ENCODE data around the gene PRKCQ. TPM values are rescaled to one million over a fixed set of nuclear protein-coding genes. Genes with fewer than 3 reads are reported as not detected.
"Not testable (repeated sequence)": the region's sequence is repeated elsewhere in the genome, so short reads cannot be mapped to it uniquely, and the experiment has no call there.

Gene PRKCQ
- total RNA-seq, 1 experiment from 2014 or later: 0.10 TPM

DNA sequence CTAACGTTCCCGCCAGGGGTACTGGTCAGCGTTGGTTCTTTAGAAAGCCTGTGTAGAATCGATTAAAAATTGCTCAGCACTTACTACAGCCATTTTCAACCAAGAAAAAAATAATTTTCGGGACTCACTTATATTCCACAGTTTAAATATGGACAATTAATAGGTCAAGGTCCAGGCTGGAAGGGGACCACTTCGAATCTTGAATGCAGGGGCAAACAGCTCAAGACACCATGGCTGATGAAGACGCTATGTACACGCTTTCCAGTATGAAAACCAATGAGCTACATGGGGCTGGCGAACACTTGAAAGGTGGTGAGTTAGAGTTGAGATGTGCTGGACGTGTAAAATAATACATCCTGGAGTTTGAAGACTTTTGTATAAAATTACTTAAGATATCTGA is 87.2 kb downstream of the PRKCQ start:
- no peak for DNase-seq (ENCODE audit: low read depth)

DNA sequence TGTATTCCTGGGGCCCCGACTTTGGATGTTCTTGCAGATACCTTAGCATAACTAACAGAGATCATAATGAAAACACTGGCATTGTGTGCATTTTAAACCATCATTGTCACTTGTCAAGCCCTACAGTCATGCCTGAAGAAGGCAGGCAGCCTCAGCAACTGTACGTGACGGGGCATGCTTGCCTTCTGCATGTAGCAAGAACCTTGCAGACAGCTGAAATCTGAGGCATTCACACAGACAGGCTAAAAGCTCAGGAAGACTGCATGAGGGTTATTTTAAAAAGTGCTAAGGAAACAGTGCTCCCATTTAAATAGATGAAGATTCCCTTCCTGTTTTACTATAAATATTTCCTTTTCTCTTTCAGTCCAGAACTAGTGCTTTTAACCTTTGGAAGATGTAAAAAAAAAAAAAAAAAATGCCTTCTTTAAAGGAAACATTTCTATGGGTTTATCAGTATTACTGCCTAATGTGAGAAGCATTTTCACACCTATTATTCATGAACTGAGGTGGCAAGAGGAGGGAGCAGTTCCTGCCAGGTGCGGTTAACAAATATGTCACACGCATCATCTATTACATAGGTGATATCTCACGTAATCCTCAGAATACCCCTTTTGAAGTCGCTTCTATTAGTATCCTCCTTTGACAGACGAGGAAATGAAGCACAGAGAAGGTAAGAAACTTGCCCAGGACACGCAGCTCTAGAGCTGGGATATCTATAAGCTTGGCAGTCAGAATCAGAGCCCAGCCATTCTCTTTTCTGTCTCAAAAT is 88.1 kb downstream of the PRKCQ start:
- no peak for DNase-seq (ENCODE audit: low read depth)

DNA sequence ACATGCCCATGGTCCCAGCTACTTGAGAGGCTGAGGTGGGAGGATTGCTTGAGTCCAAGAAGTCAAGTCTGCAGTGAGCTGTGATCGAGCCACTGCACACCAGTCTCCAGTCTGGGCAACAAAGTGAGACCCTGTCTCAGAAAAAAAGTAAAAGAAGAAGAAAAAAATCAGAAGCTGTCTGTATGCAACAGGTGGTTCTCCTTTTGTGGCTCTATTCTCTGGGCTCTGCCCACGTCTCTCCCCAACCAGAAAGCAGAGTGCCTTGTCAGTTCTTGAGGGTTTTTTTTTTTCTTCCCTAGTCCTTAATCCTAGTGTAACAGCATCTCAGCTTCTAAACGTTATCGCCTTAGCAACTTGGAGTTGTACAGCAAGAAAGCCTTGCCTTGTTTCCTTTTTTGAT is 89.5 kb downstream of the PRKCQ start:
- no peak for DNase-seq (ENCODE audit: low read depth)

DNA sequence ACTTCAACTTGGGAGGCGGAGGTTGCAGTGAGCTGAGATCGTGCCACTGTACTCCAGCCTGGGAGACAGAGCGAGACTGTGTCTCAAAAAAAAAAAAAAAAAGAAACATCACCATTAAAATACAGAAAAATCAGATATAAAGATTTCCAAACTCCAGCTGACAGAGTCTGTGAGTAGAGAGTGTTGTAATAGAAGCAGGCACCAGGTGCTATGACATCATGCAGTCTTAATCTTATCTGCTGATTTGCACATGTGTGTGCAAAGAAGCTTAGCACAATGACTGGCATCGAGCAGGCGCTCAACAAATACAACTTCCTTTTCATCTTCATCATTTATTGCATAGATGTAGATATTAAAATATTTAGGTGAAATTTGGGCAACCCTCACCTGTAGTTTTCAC is 92.2 kb downstream of the PRKCQ start:
- DNase-seq (ENCODE audit: low read depth): no peak

DNA sequence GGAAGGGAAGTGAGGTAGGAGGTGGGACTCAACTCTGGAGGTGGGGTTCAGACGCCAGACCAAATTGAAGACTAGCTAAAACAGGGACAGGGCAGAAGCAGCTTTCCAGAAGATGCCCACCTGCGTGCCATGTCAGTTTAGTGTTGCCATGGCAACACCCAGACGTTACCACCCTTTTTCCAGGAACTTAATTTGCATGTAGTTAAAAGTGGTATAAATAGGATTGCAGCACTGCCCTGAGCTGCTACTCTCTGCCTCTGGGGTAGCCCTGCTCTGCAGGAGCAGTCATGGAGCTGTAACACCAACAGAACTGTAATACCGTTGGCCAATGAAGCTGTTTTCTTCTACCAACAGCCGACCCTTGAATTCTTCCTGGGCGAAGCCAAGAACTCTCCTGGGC is 93.8 kb downstream of the PRKCQ start:
- DNase-seq (ENCODE audit: low read depth): no peak

DNA sequence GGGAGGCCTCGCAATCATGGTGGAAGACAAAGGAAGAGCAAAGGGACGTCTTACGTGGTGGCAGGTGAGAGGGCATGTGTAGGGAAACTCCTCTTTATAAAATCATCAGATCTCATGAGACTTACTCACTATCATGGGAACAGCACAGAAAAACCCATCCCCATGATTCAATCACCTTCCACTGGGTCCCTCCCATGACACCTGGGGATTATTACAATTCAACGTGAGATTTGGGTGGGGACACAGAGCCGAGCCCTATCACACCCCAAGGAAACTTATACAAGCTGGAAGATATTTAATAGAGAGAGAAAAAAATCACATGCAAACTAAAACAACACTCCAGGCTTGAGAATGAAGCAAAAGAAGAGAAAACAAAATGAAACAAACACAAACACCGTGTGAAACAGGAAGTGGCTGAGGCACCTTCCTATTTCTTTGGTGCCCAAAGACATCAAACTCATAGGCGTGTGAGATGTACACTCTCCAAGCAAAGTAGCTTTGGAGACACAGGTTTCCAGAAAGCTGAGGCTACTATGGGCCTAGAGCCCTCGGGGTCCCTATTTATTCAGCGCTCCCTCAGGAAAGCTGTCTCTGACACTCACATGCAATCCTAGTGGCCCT is 97.2 kb downstream of the PRKCQ start:
- DNase-seq (ENCODE audit: low read depth): no peak

DNA sequence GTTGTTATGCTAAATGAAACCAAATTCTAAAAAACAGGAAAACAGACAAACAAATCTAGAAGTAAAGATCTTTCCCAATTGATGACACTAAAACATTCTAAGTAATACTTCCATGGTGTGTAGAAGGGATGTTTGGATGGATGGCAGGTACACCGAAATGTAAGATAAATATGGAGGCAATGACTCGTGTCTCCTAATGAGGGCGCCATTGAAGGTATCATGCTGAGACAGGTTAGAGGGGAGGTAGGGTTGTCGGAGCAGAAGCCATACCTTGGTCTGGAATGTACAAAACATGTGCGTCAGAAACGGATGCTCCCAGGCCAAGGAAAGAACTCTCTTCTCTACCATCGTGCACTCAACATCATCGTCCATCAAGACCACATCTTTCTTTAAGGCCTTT is 101.4 kb downstream of the PRKCQ start:
- no peak for DNase-seq (ENCODE audit: low read depth)

DNA sequence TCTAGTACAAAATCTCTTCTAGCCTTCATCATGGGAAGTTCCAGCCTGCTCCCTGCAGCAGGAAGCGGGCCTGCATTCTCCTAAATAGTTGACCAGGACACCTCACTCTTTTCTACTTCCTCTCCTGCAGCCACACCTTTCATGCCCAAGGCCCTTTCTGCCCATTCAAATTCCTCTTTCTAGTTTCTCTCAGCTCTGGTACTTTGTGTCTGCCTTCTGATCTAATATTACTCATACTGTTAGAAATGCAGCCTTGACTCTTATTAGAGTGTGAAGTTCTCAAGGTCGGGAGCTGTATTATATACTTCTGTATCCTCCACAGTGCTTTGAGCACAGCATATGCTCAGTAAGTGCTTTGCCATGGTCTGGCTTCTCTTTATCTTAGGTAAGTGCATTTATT is 103.1 kb downstream of the PRKCQ start:
- DNase-seq (ENCODE audit: low read depth): peak; percentile 6

DNA sequence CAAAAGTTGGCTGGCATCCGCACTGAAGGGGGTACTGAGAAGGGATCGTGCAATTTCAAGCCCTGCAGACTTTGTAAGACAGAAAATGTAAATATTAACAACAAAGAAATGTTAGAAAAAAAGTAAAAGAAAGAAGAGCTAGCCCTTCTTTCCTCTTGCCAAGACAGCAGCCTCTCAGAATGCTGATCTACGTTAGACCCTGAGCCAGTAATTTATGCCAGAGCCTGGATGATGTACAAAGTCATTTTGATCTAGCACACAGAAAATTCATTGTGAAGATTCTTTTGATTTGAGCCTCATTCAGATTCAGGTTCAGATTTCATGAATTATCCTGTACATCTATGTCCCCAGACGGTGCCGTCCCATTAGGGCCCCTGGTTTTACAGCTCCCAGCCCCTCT is 105.2 kb downstream of the PRKCQ start:
- no peak for DNase-seq (ENCODE audit: low read depth)

DNA sequence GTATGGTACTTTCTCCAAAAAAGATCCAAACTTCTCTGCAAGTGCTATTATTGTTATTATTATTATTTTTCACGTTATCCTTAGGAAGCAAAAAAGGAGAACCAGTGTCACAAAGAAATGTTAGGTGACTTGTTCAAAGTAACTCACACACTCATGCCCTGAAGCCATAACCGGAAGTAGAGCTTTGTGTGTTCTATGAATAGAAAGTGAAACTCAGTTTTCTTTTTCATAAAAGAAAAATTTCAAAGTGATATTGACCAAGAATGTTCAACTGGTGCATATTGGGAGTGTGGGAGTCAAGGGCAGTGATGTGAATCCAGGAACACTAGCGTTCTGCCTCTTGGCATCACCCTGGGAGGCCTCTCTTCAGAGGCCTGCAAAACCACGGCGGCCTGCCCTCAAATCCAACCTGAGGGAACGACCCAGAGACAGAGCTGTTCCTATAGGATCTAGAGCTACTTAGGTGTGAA is 106.1 kb downstream of the PRKCQ start:
- DNase-seq (ENCODE audit: low read depth): peak; percentile 55

DNA sequence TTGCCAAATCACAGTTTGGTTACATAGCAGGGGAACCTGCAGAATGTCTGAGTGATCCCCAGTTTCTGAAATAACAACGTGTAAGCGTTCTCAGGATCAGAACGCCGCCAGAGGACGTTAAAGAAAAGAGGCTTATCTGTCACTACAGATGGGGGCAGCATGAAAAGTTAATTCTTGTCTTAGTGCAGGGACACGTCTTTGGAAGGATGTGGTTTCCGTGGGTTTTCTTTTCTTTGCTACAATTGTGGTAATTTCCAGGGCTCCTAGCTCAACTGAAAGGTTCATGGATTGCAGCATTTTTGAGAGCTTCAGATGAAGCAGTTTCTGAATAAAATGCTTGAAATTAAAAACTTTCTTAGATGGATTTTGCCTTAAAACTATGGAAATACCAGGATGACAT is 106.6 kb downstream of the PRKCQ start:
- peak; percentile 44 for DNase-seq (ENCODE audit: low read depth)

DNA sequence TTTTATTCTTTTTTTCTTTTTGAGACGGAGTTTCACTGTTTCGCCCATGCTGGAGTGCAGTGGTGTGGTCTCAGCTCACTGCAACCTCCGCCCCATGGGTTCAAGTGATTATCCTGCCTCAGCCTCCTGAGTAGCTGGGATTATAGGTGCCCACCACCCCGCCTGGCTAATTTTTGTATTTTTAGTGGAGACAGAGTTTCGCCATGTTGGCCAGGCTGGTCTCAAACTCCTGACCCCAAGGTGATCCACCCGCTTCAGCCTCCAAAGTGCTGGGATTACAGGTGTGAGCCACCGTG is 107.4 kb downstream of the PRKCQ start:
- DNase-seq (ENCODE audit: low read depth): not testable (repeated sequence)

DNA sequence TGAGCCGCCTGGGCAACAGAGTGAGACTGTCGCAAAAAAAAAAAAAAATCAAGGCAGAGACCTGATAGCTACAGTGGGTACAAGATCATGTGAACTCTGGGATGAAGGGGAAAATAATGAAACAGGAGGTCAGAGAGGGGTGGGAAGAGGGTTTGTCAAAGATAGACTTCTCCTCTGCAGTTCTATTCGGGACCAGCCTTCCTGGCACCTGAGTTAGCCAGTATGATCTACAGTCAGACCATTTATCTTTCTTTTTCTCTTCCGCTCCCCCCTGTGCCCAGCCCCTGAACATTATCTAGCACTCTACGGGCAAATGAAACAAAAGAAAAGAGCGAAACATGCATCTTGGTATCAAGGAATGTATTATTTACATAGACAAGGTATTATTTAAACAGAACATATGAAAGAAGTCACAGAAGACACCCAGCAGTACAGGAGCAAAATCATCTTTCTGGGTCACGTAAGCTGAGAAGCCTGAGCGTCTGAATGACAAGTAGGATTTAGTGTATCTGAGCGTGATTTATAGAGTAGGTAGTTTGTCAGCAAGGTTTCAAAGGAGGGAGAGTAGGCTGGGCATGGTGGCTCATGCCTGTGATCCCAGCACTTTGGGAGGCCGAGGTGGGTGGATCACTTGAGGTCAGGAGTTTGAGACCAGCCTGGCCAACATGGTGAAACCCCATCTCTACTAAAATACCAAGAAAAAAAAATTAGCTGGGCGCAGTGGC is 109.0 kb downstream of the PRKCQ start:
- DNase-seq (ENCODE audit: low read depth): peak; percentile 53

DNA sequence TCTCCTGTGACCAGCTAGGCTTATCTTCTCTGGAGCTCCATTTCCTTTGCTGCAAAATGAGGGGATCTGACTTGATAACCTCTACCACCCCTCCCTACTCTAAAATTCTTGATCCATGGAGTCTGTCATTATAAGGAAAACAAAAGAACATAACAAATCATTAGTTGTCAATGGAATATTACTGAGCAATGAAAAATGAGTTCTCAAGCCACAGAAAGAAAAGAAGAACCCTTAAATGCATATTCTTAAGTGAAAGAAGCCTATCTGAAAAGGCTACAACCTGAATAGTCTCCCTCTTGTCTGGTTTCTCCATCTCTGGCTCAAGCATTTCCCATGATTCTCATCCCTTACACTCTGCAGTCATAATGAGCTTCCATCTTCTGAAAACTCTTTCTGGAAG is 110.4 kb downstream of the PRKCQ start:
- no peak for DNase-seq (ENCODE audit: low read depth)

DNA sequence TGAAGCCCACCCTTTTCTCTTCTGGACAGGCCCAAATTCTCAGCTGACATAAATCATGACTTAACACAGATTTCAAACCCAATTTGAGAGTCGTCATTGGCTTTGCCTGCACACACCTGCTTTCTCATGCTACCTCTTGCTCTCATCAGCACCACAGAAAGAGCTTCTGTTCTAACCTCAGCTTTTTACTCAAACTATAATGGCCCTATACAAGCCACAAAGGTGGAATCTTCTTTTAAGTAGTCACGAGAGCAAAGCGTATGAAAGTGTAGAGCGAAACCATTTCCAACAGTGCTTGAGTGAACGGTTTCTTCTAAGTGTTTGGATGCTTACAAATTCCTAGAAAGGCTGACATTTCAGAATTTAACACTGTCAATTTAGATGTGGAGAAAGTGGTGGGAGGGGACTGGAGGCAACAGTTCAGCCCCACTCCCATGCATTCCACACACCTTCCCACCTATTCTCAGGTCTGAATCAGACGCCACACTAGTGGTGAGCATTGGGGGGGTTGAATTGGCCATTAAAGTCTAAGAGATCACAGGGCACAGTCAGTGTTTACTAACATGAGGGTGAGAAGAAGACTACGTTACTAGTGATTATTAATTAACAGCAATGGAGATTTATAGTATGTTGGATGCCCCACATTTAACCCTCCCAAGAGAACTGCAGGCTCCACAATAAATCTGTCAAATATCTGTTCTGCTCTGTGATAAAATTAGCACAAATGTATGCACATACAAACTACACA is 114.0 kb downstream of the PRKCQ start:
- no peak for DNase-seq (ENCODE audit: low read depth)

DNA sequence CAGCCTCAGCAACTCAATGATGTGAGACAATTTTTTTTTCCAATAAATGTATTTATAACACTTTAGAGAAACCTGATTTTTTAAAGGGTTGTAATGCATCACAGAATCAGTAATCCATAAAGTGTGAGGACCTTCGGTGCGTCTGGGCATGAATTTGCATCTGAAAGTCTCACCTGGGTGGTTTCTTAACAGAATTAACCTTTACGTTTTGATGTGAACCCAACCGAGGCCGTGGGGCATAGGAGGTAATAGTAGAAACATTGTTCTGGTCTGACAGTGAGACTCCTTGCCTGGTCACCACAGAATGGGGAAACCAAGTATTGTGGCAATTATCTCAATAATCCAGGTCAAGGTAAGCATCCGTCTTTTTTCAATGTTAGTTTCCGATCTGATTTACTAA is 114.6 kb downstream of the PRKCQ start:
- no peak for DNase-seq (ENCODE audit: low read depth)

DNA sequence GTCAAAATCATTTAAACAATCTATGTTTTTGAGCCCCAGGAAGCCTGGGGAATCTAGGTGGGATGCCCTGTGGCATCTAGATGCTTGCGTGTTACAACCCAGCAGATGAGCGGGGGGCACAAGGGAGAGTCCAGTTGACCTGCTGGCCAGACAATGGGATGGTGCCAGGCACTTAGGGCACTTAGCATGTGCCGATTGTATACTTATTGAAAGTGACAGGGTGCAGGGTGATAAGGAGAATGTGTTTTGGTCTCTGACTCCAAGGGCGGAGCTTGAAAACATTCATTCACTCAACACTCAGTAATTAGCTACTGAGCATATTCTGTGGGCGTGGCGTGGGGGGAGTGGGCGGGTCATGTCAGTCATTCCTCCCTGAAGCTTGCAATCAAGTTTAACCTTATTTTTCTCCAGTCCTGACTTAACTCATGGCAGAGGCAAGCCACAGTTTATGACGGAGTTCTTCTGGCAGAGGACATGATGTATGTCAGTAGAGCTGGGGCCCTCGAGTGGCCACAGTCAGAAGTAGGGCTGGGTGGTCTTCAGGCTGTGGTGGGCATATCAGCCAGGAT is 115.1 kb downstream of the PRKCQ start:
- no peak for DNase-seq (ENCODE audit: low read depth)

DNA sequence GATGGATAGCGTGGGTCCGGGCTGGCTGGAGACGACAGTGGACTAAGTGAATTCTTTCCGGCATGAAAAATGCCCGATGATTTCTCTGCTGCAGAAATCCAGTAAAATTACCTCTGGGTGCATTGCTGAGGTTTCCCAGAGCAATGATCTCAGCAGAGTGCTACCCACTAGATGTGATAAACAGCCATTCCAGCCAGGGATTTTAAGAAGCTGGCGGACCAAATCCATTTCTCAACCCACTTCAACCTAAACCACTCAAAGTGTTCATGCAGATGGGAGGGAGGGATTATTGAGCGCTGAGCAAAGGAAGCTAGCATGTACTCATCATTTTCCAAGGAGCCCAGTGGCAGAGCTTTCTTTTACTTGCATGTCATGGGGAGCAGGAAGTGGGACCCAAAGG is 116.7 kb downstream of the PRKCQ start:
- DNase-seq (ENCODE audit: low read depth): no peak

DNA sequence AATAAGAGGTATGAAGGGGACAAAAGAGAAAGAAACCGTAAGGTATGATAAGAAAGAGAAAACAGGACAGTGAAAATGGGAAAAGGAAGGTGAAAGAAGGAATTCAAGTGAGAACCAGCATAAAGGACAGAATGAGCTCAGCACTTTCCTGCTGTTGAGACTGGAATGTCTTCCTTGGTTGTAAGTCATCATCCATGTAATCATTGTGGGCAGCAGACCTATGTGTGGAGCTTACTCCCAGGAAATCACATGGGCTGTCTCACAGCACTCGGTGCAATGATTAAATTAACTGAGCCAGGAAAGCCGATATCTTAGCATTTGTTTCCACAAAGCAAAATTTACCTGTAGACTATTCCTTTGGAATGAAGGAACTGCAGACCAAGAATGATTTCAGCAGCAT is 118.1 kb downstream of the PRKCQ start:
- DNase-seq (ENCODE audit: low read depth): peak; percentile 15

DNA sequence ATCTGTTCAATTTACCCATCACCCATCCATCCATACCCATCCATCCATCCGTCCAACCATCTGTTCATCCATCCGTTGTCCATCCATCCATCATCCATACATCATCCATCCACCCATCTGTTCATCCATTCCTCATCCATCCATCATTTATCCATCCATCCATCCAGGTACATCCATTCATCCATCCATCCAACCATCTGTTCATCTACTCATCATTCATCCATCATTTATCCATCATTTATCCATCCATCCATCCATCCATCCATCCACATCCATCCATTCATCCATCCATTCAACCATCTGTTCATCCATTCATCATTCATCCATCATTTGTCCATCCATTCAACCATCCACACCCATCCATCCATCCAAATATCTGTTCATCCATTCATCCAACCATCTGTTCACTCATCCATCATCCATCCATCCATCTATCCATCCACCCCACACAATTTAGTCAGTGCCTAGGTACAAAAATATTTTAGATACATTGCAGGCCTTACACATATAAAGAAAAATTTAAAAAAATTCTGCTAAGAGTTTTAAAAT is 119.1 kb downstream of the PRKCQ start:
- no peak for DNase-seq (ENCODE audit: low read depth)

DNA sequence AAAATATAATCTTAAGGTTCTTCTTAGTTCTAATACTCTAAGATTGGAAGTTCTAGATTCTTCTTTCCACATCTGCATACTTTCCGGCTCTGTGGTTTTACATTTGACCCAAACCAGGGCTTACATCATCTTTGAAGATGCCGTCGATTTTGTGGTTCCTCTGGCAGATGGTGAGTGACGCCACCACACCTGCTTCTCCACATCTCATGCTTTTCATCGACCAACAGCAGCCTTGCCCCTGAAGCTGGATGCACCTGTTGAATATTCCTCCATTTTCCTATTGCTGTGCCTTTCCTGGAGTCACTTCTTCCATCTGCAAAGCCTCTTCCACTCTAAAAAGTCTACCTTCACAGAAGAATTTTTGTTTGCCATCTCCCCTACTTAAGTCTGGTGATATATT is 121.3 kb downstream of the PRKCQ start:
- DNase-seq (ENCODE audit: low read depth): no peak

DNA sequence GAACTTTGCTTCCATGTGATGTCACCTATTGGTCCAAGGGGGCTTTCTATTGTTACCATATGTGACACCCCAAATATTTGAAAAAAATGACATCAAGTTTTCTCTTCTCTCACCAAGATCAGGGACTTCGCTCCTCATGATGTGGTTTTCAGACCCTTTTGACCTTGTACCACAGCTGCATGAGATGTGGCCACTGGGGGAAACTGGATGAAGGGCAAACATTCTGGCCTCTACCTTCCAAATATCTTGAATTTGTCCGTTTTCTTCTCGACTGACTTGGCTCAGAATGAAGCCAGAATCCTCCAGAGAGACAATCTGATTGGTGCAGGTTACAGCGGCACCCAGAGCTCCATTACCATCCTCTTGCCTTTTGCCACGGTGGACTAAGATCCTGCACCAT is 122.7 kb downstream of the PRKCQ start:
- DNase-seq (ENCODE audit: low read depth): no peak

All from M059J (cell line).